ENCODE data around the gene SPOCK1.
"Not testable (repeated sequence)": the region's sequence is repeated elsewhere in the genome, so short reads cannot be mapped to it uniquely, and the experiment has no call there.

The SPOCK1 gene

GRCh38 chr5:137501226-137501625 lies 2.1 kb upstream of the SPOCK1 start:
- Mint-ChIP-seq H3K4me3 (no peak overlapping the region), H3K36me3 (no peaks in the 10 kb centered on the region), H3K27ac (no peak overlapping the region), H3K4me1 (ENCODE audit: low read depth) (no peaks in the 10 kb centered on the region), H3K9me3 (ENCODE audit: low read depth) (no peaks in the 10 kb centered on the region), H3K27me3 (peaks cover 26% of the 10 kb centered on the region)

GRCh38 chr5:137500615-137501225 lies 1.6 kb upstream of the SPOCK1 start:
- Mint-ChIP-seq H3K27ac (no peak overlapping the region), H3K4me3 (no peak overlapping the region), H3K36me3 (no peaks in the 10 kb centered on the region), H3K9me3 (ENCODE audit: low read depth) (no peaks in the 10 kb centered on the region), H3K4me1 (ENCODE audit: low read depth) (no peaks in the 10 kb centered on the region), H3K27me3 (peaks cover 27% of the 10 kb centered on the region)

GRCh38 chr5:137499506-137499847 lies 351 bp upstream of the SPOCK1 start:
- H3K36me3 Mint-ChIP-seq; H3K4me3 Mint-ChIP-seq; H3K9me3 Mint-ChIP-seq (ENCODE audit: low read depth); H3K4me1 Mint-ChIP-seq (ENCODE audit: low read depth); H3K27ac Mint-ChIP-seq: not testable (repeated sequence)
- H3K27me3 Mint-ChIP-seq: peaks cover 23% of the 10 kb centered on the region

GRCh38 chr5:137498301-137498735 lies 808 bp downstream of the SPOCK1 start:
- no peak overlapping the region for H3K4me3 Mint-ChIP-seq
- no peaks in the 10 kb centered on the region for H3K36me3 Mint-ChIP-seq
- peaks cover 22% of the 10 kb centered on the region for H3K27me3 Mint-ChIP-seq
- H3K4me1 Mint-ChIP-seq (ENCODE audit: low read depth): no peaks in the 10 kb centered on the region
- no peak overlapping the region for H3K27ac Mint-ChIP-seq
- H3K9me3 Mint-ChIP-seq (ENCODE audit: low read depth): no peaks in the 10 kb centered on the region

GRCh38 chr5:137497396-137498290 lies 1.5 kb downstream of the SPOCK1 start:
- Mint-ChIP-seq H3K9me3 (ENCODE audit: low read depth) (no peaks in the 10 kb centered on the region), H3K27me3 (peaks cover 22% of the 10 kb centered on the region), H3K4me3 (no peak overlapping the region), H3K4me1 (ENCODE audit: low read depth) (no peaks in the 10 kb centered on the region), H3K27ac (no peak overlapping the region), H3K36me3 (no peaks in the 10 kb centered on the region)

- H3K9me3 Mint-ChIP-seq (ENCODE audit: low read depth): no peaks in the 10 kb centered on the region
Observed at GRCh38 chr5:137496919-137497318, 2.2 kb downstream of the SPOCK1 start.

GRCh38 chr5:137492331-137492730 lies 6.8 kb downstream of the SPOCK1 start:
- Mint-ChIP-seq H3K36me3 (no peaks in the 10 kb centered on the region), H3K27me3 (peaks cover 16% of the 10 kb centered on the region), H3K4me1 (ENCODE audit: low read depth) (no peaks in the 10 kb centered on the region), H3K9me3 (ENCODE audit: low read depth) (no peaks in the 10 kb centered on the region), H3K27ac (no peak overlapping the region), H3K4me3 (no peak overlapping the region)

More at GRCh38 chr5:137496919-137497318, 2.2 kb downstream of the SPOCK1 start:
- H3K4me1 Mint-ChIP-seq (ENCODE audit: low read depth): no peaks in the 10 kb centered on the region
- no peaks in the 10 kb centered on the region for H3K36me3 Mint-ChIP-seq
- no peak overlapping the region for H3K4me3 Mint-ChIP-seq
- no peak overlapping the region for H3K27ac Mint-ChIP-seq
- H3K27me3 Mint-ChIP-seq: peaks cover 22% of the 10 kb centered on the region

- Mint-ChIP-seq H3K9me3 (ENCODE audit: low read depth) (no peaks in the 10 kb centered on the region), H3K36me3 (no peaks in the 10 kb centered on the region), H3K27me3 (peaks cover 11% of the 10 kb centered on the region), H3K4me1 (ENCODE audit: low read depth) (no peaks in the 10 kb centered on the region), H3K27ac (no peak overlapping the region), H3K4me3 (no peak overlapping the region)
Observed at GRCh38 chr5:137491121-137491520, 8.0 kb downstream of the SPOCK1 start.

GRCh38 chr5:137490591-137490990 lies 8.5 kb downstream of the SPOCK1 start:
- H3K4me3 Mint-ChIP-seq: no peak overlapping the region
- peaks cover 10% of the 10 kb centered on the region for H3K27me3 Mint-ChIP-seq
- H3K9me3 Mint-ChIP-seq (ENCODE audit: low read depth): no peaks in the 10 kb centered on the region
- H3K4me1 Mint-ChIP-seq (ENCODE audit: low read depth): no peaks in the 10 kb centered on the region
- no peak overlapping the region for H3K27ac Mint-ChIP-seq
- no peaks in the 10 kb centered on the region for H3K36me3 Mint-ChIP-seq

- no peaks in the 10 kb centered on the region for H3K4me1 Mint-ChIP-seq (ENCODE audit: low read depth)
- no peak overlapping the region for H3K4me3 Mint-ChIP-seq
- H3K36me3 Mint-ChIP-seq: no peaks in the 10 kb centered on the region
- no peaks in the 10 kb centered on the region for H3K9me3 Mint-ChIP-seq (ENCODE audit: low read depth)
- H3K27me3 Mint-ChIP-seq: peaks cover 5% of the 10 kb centered on the region
- H3K27ac Mint-ChIP-seq: no peak overlapping the region
Observed at GRCh38 chr5:137488974-137489373, 10.2 kb downstream of the SPOCK1 start.

- Mint-ChIP-seq H3K27me3 (peaks cover 5% of the 10 kb centered on the region), H3K36me3 (no peaks in the 10 kb centered on the region), H3K27ac (no peak overlapping the region), H3K4me1 (ENCODE audit: low read depth) (no peaks in the 10 kb centered on the region), H3K4me3 (no peak overlapping the region), H3K9me3 (ENCODE audit: low read depth) (no peaks in the 10 kb centered on the region)
Observed at GRCh38 chr5:137488516-137488915, 10.6 kb downstream of the SPOCK1 start.

GRCh38 chr5:137487600-137487999 lies 11.5 kb downstream of the SPOCK1 start:
- H3K4me3 Mint-ChIP-seq: no peak overlapping the region
- H3K4me1 Mint-ChIP-seq (ENCODE audit: low read depth): no peaks in the 10 kb centered on the region
- H3K27me3 Mint-ChIP-seq: peaks cover 5% of the 10 kb centered on the region
- H3K36me3 Mint-ChIP-seq: no peaks in the 10 kb centered on the region
- H3K9me3 Mint-ChIP-seq (ENCODE audit: low read depth): no peaks in the 10 kb centered on the region
- H3K27ac Mint-ChIP-seq: no peak overlapping the region

GRCh38 chr5:137486707-137487106 lies 12.4 kb downstream of the SPOCK1 start:
- Mint-ChIP-seq H3K4me3 (no peak overlapping the region), H3K27me3 (peaks cover 6% of the 10 kb centered on the region), H3K27ac (no peak overlapping the region), H3K36me3 (no peaks in the 10 kb centered on the region), H3K4me1 (ENCODE audit: low read depth) (no peaks in the 10 kb centered on the region), H3K9me3 (ENCODE audit: low read depth) (no peaks in the 10 kb centered on the region)

GRCh38 chr5:137481596-137481995 lies 17.5 kb downstream of the SPOCK1 start:
- Mint-ChIP-seq H3K27ac (no peak overlapping the region), H3K4me3 (no peak overlapping the region), H3K36me3 (no peaks in the 10 kb centered on the region), H3K9me3 (ENCODE audit: low read depth) (no peaks in the 10 kb centered on the region), H3K27me3 (peaks cover 1% of the 10 kb centered on the region), H3K4me1 (ENCODE audit: low read depth) (no peaks in the 10 kb centered on the region)

GRCh38 chr5:137478043-137478442 lies 21.1 kb downstream of the SPOCK1 start:
- Mint-ChIP-seq H3K27ac (no peak overlapping the region), H3K36me3 (no peaks in the 10 kb centered on the region), H3K9me3 (ENCODE audit: low read depth) (no peaks in the 10 kb centered on the region), H3K27me3 (peaks cover 4% of the 10 kb centered on the region), H3K4me1 (ENCODE audit: low read depth) (no peaks in the 10 kb centered on the region), H3K4me3 (no peak overlapping the region)

- no peaks in the 10 kb centered on the region for H3K9me3 Mint-ChIP-seq (ENCODE audit: low read depth)
- no peak overlapping the region for H3K27ac Mint-ChIP-seq
- H3K4me1 Mint-ChIP-seq (ENCODE audit: low read depth): no peaks in the 10 kb centered on the region
- peaks cover 15% of the 10 kb centered on the region for H3K27me3 Mint-ChIP-seq
- H3K36me3 Mint-ChIP-seq: no peaks in the 10 kb centered on the region
- H3K4me3 Mint-ChIP-seq: no peak overlapping the region
Observed at GRCh38 chr5:137470921-137471220, 28.3 kb downstream of the SPOCK1 start.
